C4-2B (cell line): ENCODE measurements around the gene HTR5A.

ENCODE experiments used
- H3K27ac ChIP-seq: fragments of 450-650 bp; 2 replicates; pipeline ENCODE4 v1.5.1; 2017
- ZFX ChIP-seq: fragments of 450-650 bp; IDR thresholded peaks from 2 replicates; pipeline ENCODE4 v1.6.1; 2017
- TF ChIP-seq, protein P1 (sequence below): fragments of 450-650 bp; conservative IDR thresholded peaks from 2 replicates; pipeline ENCODE4 v1.5.1; 2017; ENCODE audit warnings: mild to moderate bottlenecking

Gene HTR5A

DNA sequence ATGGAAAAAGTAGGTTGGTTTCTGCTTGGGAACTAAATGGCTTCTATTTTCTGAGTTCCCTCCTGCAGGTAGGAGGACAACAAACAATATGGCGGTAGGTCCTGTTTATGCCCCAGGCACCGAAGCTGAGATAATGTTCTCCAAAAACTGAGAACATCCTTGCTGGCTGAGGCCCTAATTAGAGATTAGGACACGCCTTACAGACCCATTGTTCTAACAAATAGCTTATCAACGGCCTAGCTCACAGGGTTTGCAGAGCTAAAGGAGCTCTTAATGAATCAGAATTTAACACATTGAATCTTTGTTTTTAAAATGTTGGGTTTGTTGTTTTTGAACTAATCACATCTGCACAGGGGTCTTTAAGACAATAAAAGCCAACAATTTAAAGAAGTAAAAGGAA lies 37.0 kb downstream of the HTR5A start:
- no peak overlapping the region for H3K27ac ChIP-seq
- TF ChIP-seq, protein P1, sequence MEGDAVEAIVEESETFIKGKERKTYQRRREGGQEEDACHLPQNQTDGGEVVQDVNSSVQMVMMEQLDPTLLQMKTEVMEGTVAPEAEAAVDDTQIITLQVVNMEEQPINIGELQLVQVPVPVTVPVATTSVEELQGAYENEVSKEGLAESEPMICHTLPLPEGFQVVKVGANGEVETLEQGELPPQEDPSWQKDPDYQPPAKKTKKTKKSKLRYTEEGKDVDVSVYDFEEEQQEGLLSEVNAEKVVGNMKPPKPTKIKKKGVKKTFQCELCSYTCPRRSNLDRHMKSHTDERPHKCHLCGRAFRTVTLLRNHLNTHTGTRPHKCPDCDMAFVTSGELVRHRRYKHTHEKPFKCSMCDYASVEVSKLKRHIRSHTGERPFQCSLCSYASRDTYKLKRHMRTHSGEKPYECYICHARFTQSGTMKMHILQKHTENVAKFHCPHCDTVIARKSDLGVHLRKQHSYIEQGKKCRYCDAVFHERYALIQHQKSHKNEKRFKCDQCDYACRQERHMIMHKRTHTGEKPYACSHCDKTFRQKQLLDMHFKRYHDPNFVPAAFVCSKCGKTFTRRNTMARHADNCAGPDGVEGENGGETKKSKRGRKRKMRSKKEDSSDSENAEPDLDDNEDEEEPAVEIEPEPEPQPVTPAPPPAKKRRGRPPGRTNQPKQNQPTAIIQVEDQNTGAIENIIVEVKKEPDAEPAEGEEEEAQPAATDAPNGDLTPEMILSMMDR: no peak
- TF ChIP-seq ZFX: no peak

GRCh38 chr7:155108144-155108901 lies 38.2 kb downstream of the HTR5A start:
- no peak overlapping the region for H3K27ac ChIP-seq
- no peak for TF ChIP-seq ZFX
- TF ChIP-seq, protein P1: no peak

DNA sequence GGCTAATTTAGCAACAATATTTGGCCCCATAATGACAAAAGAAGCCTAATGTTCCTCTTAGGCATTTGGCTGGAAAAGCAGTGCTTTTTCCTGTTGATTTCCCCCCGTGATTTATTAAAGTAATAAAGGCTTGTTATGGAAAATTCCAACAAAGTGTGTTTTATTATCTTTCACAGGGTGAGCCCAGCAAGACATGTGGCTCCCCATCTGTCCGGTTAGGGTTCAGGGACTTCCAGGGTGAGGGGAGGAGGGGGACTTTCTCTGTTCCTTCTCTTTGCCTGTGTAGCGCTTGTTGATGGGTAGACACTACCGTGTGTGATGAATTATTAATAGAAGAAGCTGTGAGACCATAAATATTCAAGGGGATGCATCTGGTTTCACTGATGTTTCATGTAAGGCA lies 39.0 kb downstream of the HTR5A start:
- TF ChIP-seq, protein P1: no peak
- no peak for TF ChIP-seq ZFX
- no peak overlapping the region for H3K27ac ChIP-seq

DNA sequence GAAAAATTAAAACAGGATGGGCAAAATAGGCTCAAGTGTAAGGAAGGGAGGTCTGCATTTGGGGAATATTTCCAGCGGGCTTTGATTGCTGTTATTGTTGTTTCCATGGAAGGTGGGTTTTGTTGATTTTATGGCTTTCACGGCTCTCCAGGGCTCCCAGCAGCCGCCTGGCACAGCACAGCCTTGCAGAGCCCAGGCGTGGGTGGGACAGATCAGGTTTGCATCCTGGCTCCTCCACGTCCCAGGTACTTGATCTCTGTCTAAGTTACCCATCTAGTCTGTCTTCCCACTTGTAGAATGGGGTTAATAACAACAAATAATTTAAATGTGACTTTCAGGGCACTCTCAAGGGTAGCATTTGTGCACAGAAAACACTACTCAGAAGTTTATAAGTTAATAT lies 45.2 kb downstream of the HTR5A start:
- H3K27ac ChIP-seq: no peak overlapping the region
- TF ChIP-seq, protein P1: no peak
- no peak for TF ChIP-seq ZFX

GRCh38 chr7:155119801-155120382 lies 49.8 kb downstream of the HTR5A start:
- TF ChIP-seq, protein P1: no peak
- TF ChIP-seq ZFX: no peak
- H3K27ac ChIP-seq: no peak overlapping the region

GRCh38 chr7:155120460-155120859 lies 50.3 kb downstream of the HTR5A start:
- TF ChIP-seq, protein P1: no peak
- no peak for TF ChIP-seq ZFX
- H3K27ac ChIP-seq: no peak overlapping the region

- no peak overlapping the region for H3K27ac ChIP-seq
- TF ChIP-seq, protein P1: no peak
- TF ChIP-seq ZFX: no peak
Observed at GRCh38 chr7:155122831-155123230, 52.7 kb downstream of the HTR5A start.
